Smooth muscle cell (in vitro differentiated cells): ENCODE measurements around the gene RAD9A. TPM values are rescaled to one million over a fixed set of nuclear protein-coding genes. Genes with fewer than 3 reads are reported as not detected.

ENCODE experiments used
- DNase-seq: peaks from one replicate; lab custom pipeline; 2025; ENCODE audit not compliant: unreplicated experiment; lab: John Stamatoyannopoulos, UW
- H2AFZ ChIP-seq: fragments of 200-600 bp; sonication (generic); 2 replicates; pipeline ENCODE4 v1.6.0; 2016; ENCODE audit warnings: antibody characterized with exemption, low read depth, mild to moderate bottlenecking
- H3F3A ChIP-seq: fragments of 200-600 bp; sonication (generic); 2 replicates; pipeline ENCODE4 v1.6.0; 2017; ENCODE audit warnings: antibody characterized with exemption, low read depth
- H3K27ac ChIP-seq: fragments of 200-600 bp; sonication (generic); 2 replicates; pipeline ENCODE4 v1.5.1; 2016; ENCODE audit warnings: low read depth, mild to moderate bottlenecking
- H3K27me3 ChIP-seq: fragments of 200-600 bp; sonication (generic); 2 replicates; pipeline ENCODE4 v1.6.1; 2016; ENCODE audit warnings: low read depth, mild to moderate bottlenecking
- H3K36me3 ChIP-seq: fragments of 200-600 bp; sonication (generic); 2 replicates; pipeline ENCODE4 v1.5.1; 2016; ENCODE audit warnings: low read depth
- H3K4me1 ChIP-seq: fragments of 200-600 bp; sonication (generic); 2 replicates; pipeline ENCODE4 v1.5.1; 2016; ENCODE audit warnings: low read depth
- H3K4me2 ChIP-seq: fragments of 200-600 bp; sonication (generic); 2 replicates; pipeline ENCODE4 v1.6.0; 2016; ENCODE audit warnings: mild to moderate bottlenecking
- H3K4me3 ChIP-seq: fragments of 200-600 bp; sonication (generic); 2 replicates; pipeline ENCODE4 v1.5.1; 2016; ENCODE audit warnings: mild to moderate bottlenecking
- H3K79me2 ChIP-seq: fragments of 200-600 bp; sonication (generic); 2 replicates; pipeline ENCODE4 v1.6.0; 2016; ENCODE audit warnings: low read depth, mild to moderate bottlenecking
- H3K9ac ChIP-seq: fragments of 200-600 bp; sonication (generic); 2 replicates; pipeline ENCODE4 v1.6.0; 2016; ENCODE audit warnings: low read depth
- H3K9me3 ChIP-seq: fragments of 200-600 bp; sonication (generic); replicated peaks from 2 replicates; pipeline ENCODE4 v1.5.1; 2016; ENCODE audit warnings: low read depth
- H4K20me1 ChIP-seq: fragments of 200-600 bp; sonication (generic); 2 replicates; pipeline ENCODE4 v1.6.0; 2016; ENCODE audit warnings: low read depth
- WGBS: methylation state at CpG from one replicate; pipeline ENCODE4 v1.1.7; 2016; ENCODE audit warnings: low lambda C conversion rate; 5-methylcytosine and 5-hydroxymethylcytosine counted together
- polyA plus RNA-seq: library from polyadenylated mRNA; unstranded; fragments of >200 nt; fragmentation: Nextera tagmentation; extraction: Ambion mirVana; gene quantifications from 2 replicates; pipeline ENCODE4 v1.2.1, GENCODE V29; 2016
- total RNA-seq: library from RNA; depleted of rRNA; stranded (reverse); fragments of >200 nt; gene quantifications from 2 replicates; pipeline ENCODE4 v1.2.3, GENCODE V29; 2014
- TF ChIP-seq, protein P1 (sequence below): fragments of 200-600 bp; sonication (generic); IDR thresholded peaks from 2 replicates; pipeline ENCODE4 v1.5.1; 2017; ENCODE audit warnings: borderline replicate concordance, mild to moderate bottlenecking, antibody characterized with exemption; ENCODE audit not compliant: insufficient read depth, poor library complexity, severe bottlenecking

Gene RAD9A
- total and polyA plus RNA-seq, 2 experiments from 2014 or later, result 19.5 to 21.4 TPM

DNA sequence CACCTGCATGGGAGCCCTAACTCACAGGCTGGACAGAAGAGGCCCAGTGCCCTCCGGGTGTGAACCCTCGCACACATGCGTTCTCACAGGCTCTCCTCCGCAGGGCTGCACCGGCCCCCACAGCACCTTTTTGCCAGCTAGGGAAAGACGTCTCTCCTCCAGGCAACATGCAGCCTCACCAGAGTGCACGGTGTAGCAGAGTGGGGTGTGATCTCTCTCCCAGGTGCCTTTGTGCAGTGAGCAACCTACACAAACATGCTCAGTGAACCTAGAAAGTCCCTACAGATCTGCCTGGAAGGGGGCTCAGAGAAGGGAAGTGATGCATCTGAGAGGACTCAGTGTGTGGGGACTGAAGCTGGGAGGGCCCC, 20.0 kb downstream of the RAD9A start:
- Histone ChIP-seq H2AFZ (no peak overlapping the region), H3K36me3 (no peaks in the 10 kb centered on the region), H3K27me3 (peaks cover 18% of the 10 kb centered on the region), H3K27ac (no peak overlapping the region), H3F3A (no peaks in the 10 kb centered on the region), H3K9me3 (no peaks in the 10 kb centered on the region), H3K9ac (no peak overlapping the region), H3K79me2 (no peaks in the 10 kb centered on the region), H3K4me2 (no peak overlapping the region), H4K20me1 (no peaks in the 10 kb centered on the region), H3K4me1 (peaks cover 6% of the 10 kb centered on the region), H3K4me3 (no peak overlapping the region)
- TF ChIP-seq, protein P1, sequence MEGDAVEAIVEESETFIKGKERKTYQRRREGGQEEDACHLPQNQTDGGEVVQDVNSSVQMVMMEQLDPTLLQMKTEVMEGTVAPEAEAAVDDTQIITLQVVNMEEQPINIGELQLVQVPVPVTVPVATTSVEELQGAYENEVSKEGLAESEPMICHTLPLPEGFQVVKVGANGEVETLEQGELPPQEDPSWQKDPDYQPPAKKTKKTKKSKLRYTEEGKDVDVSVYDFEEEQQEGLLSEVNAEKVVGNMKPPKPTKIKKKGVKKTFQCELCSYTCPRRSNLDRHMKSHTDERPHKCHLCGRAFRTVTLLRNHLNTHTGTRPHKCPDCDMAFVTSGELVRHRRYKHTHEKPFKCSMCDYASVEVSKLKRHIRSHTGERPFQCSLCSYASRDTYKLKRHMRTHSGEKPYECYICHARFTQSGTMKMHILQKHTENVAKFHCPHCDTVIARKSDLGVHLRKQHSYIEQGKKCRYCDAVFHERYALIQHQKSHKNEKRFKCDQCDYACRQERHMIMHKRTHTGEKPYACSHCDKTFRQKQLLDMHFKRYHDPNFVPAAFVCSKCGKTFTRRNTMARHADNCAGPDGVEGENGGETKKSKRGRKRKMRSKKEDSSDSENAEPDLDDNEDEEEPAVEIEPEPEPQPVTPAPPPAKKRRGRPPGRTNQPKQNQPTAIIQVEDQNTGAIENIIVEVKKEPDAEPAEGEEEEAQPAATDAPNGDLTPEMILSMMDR, result no peak
- WGBS, result 87% methylated on average over 7 of the region's 7 CpGs
- no peak for DNase-seq

DNA sequence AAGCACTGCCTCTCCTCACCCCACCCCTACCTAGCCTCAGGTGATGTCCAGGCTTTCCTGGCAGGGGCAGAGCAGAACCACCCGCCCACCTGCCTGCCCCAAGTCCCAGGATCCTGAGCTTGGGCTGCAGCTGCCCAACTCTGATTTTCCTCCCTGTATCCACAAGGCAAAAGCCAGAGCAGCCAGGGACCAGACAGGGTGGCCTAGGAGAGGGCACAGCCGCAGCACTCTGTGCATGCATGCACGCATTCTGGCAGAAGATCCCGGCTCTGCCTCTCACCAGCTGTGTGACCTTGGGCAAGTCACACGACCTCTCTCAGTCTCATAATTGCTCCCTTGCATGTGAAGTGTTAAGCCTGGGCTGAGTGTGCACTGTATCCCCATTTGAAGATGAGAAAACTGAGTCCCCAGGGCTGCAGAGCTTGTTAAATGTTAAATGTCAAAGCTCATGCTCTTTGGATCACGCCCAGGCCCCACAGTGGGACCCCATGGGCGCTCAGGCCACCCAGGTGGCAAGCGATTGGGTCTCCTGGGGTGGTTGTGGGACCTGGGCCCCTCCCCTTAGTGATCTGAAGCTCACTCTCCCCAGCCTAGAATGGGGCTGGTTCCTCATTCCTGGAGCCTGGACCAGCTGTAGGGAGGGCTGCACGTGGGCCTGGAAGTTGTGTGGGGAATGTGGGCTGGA, 20.9 kb downstream of the RAD9A start:
- peaks cover 6% of the 10 kb centered on the region for H3K4me1 ChIP-seq
- H2AFZ ChIP-seq, result no peak overlapping the region
- H3K79me2 ChIP-seq, result no peaks in the 10 kb centered on the region
- 82% methylated on average over 9 of the region's 9 CpGs for WGBS
- no peaks in the 10 kb centered on the region for H3K9me3 ChIP-seq
- no peak overlapping the region for H3K4me2 ChIP-seq
- TF ChIP-seq, protein P1, result no peak
- no peak for DNase-seq
- H3K9ac ChIP-seq, result no peak overlapping the region
- H3K36me3 ChIP-seq, result no peaks in the 10 kb centered on the region
- H3K4me3 ChIP-seq, result no peak overlapping the region
- H3K27ac ChIP-seq, result no peak overlapping the region
- peaks cover 18% of the 10 kb centered on the region for H3K27me3 ChIP-seq
- no peaks in the 10 kb centered on the region for H3F3A ChIP-seq
- no peaks in the 10 kb centered on the region for H4K20me1 ChIP-seq

DNA sequence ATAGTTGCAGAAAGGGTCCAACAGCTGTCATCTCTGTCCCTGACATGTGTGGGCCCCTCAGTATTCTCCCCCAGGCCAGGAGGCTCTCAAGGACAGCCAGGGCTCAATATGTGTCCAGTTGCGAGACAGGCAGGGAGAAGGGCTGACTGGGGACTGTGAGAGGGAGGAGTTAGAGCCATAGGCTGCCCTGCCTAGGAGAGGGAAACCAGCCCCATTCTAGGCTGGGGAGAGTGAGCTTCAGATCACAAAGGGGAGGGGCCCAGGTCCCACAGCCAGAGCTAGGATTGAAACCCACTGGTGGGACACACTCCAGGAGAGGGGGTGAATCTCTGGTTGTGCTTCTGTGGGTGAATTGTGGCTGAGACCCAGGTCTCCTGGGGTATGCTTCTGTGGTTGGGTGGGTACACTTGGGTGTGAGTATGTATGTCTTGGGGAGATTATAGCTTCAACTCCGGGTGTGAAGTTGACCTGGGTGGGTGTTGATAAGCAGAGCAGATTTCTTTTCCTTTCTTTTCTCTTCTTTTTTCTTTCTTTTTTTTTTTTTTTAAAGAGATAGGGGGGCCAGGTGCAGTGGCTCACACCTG, 21.6 kb downstream of the RAD9A start:
- Histone ChIP-seq H3K9ac (no peak overlapping the region), H3K27me3 (peaks cover 18% of the 10 kb centered on the region), H2AFZ (no peak overlapping the region), H4K20me1 (no peaks in the 10 kb centered on the region), H3K9me3 (no peaks in the 10 kb centered on the region), H3K4me3 (no peak overlapping the region), H3F3A (no peaks in the 10 kb centered on the region), H3K79me2 (no peaks in the 10 kb centered on the region), H3K4me1 (peaks cover 6% of the 10 kb centered on the region), H3K27ac (no peak overlapping the region), H3K36me3 (no peaks in the 10 kb centered on the region), H3K4me2 (no peak overlapping the region)
- TF ChIP-seq, protein P1, result no peak
- DNase-seq, result no peak
- WGBS, result 84% methylated on average over 2 of the region's 2 CpGs
